ENCODE measurements around the gene FRYL.

DNA sequence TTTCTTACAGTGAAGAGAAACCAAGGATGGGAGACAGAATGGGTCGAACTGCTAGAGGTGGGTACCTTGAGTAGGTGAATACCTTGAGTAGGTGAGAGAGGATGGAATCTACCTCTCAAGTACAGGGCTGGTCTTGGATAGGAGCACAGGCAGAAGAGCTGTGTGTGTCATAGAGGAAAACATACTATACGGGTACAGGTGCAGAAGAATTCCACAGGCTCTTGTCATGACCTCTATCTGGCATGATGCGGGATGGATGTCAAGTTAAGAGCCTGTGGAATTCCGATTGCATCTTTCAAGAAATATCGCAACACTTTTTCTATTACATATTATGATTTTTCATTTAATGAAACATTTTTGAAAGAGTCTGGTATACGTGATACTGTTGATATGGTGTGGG, 32.8 kb upstream of the FRYL start:
- TF ChIP-seq, protein P1, sequence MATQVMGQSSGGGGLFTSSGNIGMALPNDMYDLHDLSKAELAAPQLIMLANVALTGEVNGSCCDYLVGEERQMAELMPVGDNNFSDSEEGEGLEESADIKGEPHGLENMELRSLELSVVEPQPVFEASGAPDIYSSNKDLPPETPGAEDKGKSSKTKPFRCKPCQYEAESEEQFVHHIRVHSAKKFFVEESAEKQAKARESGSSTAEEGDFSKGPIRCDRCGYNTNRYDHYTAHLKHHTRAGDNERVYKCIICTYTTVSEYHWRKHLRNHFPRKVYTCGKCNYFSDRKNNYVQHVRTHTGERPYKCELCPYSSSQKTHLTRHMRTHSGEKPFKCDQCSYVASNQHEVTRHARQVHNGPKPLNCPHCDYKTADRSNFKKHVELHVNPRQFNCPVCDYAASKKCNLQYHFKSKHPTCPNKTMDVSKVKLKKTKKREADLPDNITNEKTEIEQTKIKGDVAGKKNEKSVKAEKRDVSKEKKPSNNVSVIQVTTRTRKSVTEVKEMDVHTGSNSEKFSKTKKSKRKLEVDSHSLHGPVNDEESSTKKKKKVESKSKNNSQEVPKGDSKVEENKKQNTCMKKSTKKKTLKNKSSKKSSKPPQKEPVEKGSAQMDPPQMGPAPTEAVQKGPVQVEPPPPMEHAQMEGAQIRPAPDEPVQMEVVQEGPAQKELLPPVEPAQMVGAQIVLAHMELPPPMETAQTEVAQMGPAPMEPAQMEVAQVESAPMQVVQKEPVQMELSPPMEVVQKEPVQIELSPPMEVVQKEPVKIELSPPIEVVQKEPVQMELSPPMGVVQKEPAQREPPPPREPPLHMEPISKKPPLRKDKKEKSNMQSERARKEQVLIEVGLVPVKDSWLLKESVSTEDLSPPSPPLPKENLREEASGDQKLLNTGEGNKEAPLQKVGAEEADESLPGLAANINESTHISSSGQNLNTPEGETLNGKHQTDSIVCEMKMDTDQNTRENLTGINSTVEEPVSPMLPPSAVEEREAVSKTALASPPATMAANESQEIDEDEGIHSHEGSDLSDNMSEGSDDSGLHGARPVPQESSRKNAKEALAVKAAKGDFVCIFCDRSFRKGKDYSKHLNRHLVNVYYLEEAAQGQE (IDR thresholded peaks at IDR 0.05; ENCODE audit: insufficient replicate concordance, low read depth) = no peak
- TF ChIP-seq, protein P2, sequence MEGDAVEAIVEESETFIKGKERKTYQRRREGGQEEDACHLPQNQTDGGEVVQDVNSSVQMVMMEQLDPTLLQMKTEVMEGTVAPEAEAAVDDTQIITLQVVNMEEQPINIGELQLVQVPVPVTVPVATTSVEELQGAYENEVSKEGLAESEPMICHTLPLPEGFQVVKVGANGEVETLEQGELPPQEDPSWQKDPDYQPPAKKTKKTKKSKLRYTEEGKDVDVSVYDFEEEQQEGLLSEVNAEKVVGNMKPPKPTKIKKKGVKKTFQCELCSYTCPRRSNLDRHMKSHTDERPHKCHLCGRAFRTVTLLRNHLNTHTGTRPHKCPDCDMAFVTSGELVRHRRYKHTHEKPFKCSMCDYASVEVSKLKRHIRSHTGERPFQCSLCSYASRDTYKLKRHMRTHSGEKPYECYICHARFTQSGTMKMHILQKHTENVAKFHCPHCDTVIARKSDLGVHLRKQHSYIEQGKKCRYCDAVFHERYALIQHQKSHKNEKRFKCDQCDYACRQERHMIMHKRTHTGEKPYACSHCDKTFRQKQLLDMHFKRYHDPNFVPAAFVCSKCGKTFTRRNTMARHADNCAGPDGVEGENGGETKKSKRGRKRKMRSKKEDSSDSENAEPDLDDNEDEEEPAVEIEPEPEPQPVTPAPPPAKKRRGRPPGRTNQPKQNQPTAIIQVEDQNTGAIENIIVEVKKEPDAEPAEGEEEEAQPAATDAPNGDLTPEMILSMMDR (IDR thresholded peaks at IDR 0.05; ENCODE audit: insufficient read depth, low read length) = no peak
- TF ChIP-seq POLR2AphosphoS5 (IDR thresholded peaks at IDR 0.05; ENCODE audit: low read depth) (no peak), GABPA (IDR thresholded peaks at IDR 0.05; ENCODE audit: low read depth) (no peak), SPI1 (IDR thresholded peaks at IDR 0.05; ENCODE audit: borderline replicate concordance, low read depth) (no peak)
